Activated naive CD4-positive, alpha-beta T cell treated with anti-CD3 and anti-CD28 coated beads, Interleukin-2, amount 10 ng/mL, durations not matched to agents 5 hours and 36 hours (primary cell): ENCODE measurements around the gene GSTM5. TPM values are rescaled to one million over a fixed set of nuclear protein-coding genes. Genes with fewer than 3 reads are reported as not detected.

Source experiments
- total RNA-seq, 2 experiments: library from RNA; stranded (reverse); gene quantifications; one replicate each; pipeline ENCODE4 v1.2.3, GENCODE V29; 2021

Gene GSTM5
- not detected for total RNA-seq

DNA sequence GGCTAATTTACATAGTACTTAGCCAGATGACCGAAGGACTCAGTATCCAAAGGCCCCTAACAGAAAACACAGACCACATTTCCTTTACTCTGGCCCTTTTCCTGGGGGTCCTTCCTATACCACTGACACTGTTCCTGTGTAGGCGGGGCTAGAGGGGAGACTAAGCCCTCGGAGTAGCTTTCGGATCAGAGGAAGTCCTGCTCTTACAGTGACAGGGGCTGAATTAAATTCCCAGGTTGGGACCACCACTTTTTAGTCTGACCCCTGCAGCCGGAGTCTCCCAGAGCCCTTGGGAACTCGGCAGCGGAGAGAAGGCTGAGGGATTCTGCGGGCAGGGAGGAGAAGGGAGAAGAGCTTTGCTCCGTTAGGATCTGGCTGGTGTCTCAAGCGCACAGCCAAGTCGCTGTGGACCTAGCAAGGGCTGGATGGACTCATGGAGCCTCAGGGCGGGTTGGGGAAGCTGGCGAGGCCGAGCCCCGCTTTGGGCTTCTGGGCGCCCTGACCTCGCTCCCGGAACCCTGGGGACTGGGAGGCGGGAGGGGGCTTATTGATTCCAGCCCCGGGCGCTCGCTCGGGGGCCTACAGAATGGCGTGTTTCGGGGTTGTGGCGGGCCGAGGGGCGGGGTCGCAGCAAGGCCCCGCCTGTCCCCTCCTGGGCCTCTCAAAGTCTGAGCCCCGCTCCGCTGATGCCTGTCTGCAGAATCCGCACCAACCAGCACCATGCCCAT, at the start of gene GSTM5:
TSS of gene GSTM5 (plus strand) at position 659 of the 728 bp plus-strand sequence. CDS start at position 721, 62 bp downstream.

DNA sequence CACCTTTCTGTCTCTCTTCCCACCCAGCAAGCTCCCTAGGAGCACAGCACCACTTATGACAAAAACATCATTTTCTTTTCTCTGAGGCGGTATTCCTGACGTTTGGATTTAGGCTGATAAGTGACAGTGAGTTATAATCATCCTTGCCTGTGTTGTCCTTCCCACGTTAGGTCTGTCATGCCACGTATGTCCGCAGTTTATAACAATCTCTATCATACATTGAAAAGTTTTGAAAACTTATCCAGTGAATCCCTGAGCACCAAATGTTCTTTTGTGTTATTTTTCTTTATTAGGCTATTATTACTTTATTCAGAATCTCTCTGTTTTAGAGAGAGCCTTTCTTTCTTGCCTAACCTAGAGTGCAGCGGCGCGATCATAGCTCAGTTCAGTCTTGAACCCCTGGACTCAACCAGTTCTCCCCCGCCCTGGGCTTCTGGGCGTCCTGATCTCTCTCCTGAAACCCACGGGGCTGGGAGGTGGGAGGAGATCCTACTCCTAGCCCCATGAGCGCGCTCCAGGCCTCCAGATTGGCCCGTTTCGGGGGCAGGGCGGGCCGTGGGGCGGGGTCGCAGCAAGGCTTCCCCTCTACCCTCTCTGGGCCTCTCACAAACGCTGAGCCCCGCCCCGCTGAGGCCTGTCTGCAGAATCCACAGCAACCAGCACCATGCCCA, 44.5 kb upstream of the GSTM5 start, which contains the start of gene GSTM2:
TSS of gene GSTM2 (plus strand) at position 606 of the 671 bp plus-strand sequence. CDS start at position 665, 59 bp downstream.

DNA sequence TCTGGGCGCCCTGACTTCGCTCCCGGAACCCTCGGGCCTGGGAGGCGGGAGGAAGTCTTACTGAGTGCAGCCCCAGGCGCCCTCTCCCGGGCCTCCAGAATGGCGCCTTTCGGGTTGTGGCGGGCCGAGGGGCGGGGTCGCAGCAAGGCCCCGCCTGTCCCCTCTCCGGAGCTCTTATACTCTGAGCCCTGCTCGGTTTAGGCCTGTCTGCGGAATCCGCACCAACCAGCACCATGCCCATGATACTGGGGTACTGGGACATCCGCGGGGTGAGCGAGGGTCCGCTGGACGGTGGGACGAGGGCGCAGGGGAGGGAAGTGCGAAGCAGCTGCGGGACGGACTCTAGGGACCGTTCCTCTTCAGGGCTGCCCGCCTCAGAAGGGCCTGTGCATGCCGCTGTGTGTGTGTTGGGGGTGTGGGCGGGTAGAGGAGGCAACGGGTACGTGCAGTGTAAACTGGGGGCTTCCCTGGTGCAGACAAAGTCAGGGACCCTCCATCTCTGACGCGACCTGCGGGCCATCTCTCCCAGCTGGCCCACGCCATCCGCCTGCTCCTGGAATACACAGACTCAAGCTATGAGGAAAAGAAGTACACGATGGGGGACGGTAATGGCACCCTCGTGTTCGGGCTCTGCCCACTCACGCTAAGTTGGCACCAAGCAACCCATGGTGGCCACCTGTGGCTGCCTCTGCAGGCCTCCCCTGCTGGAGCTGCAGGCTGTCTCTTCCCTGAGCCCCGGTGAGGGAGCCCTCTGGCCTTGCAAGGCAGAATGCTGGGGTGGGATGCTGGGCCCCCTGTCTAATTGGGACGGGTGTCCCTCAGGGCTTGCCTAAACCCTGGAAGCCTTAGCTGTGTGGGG, 24.2 kb upstream of the GSTM5 start, which contains the start of gene GSTM1:
TSS of gene GSTM1 (plus strand) at position 177 of the 859 bp plus-strand sequence. CDS start at position 234, 57 bp downstream.

DNA sequence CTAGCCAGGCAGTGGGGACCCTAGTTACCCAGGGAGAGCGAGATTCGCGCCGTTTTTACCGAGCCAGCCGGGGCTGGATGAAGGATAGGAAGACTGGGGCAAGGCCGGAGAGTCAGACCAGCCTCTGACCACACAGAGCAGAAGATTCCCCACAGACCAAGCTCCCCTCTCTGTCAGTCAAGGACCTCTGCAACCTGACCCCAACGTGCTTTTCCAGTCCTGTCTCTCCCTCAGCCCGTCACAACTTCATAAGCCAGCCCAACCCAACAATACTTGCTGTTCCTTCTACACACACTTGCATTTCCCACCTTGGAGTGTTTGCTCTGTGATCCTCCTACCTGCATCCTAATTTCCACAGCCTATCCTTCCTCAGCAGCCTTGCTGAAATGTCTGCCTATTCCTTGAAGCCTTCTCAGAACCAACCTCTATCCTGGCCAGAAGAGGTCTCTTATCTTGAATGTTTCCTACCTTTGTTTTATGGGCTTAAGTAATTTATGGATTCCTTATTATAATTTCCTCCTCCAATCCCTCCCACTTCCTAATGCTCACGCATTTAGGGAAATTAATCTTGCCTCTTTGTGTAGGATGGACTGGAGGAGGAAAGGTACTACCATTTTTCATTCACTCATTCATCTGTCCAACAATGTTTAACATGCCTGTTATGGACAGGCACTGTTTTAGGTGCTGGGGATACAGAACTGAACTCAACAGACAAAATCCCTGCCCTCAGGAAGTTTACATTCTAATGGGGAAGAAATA, 28.7 kb downstream of the GSTM5 start, which contains the start of gene GSTM3:
TSS of gene GSTM3 (minus strand) at position 424 of the 759 bp plus-strand sequence. CDS start 751 bp downstream, outside the sequence.

DNA sequence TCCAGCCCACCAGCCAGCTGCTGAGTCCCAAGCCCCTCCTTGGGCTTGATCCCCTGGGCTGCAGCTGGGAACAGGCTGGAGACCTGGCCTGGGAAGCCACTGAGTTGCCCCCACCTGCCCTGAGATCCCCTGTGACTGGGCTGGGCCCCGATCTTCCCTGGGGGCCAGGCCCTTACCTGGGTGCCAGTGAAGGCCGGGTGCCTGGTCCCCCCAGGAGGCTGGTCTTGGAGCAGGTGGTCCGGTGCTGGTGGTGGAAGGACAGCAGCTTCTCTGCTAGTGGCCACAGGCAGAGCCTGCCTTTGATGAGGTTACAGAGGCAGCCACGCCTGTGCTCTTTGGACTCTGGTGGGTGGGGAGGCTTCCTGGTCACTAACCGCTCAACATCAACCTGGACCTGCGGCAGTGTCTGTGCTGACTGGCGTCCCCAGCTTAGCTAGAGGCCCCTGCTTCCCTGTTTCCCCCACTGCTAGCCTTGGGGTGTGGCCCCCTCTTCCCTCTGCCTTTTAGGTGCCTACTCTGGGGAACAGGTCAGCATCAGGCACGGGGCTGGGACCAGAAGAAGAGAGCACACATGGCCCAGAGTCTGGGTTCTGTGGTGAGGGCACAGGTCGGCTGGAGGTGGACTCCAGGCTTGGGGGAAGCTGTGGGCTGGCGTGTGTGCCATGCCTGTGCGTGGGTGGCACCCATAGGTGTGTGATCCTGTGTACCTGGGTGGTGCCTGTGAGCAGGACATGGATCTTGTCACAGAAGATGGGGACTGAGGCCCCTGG, 51.8 kb downstream of the GSTM5 start, which contains the start of gene EPS8L3:
TSS of gene EPS8L3 (minus strand) at position 278 of the 770 bp plus-strand sequence. CDS start 2,174 bp downstream, outside the sequence.

Other genes with a start within 250 kb of the GSTM5 start
- gene SYPL2, start 245.7 kb upstream of the GSTM5 start, total RNA-seq = not detected
- gene ATXN7L2, start 228.3 kb upstream of the GSTM5 start, total RNA-seq = 10 to 100 TPM; 10.7 to 12.7 TPM
- 10 to 100 TPM; 23.6 to 28.9 TPM for gene CYB561D1, start 218.2 kb upstream of the GSTM5 start, total RNA-seq
- 1 to 10 TPM; 7.0 to 7.3 TPM for gene AMIGO1, start 202.5 kb upstream of the GSTM5 start, total RNA-seq
- gene GPR61, start 172.4 kb upstream of the GSTM5 start, total RNA-seq = under 1 TPM; 0.29 to 0.50 TPM
- 1 to 10 TPM; 9.3 to 9.7 TPM for gene GNAI3, start 163.6 kb upstream of the GSTM5 start, total RNA-seq
- gene GNAT2, start 92.6 kb upstream of the GSTM5 start, total RNA-seq = not detected
- 100 to 1,000 TPM; 112 to 117 TPM for gene AMPD2, start 92.4 kb upstream of the GSTM5 start, total RNA-seq
- 10 to 100 TPM; 14.4 to 14.6 TPM for gene GSTM4, start 56.2 kb upstream of the GSTM5 start, total RNA-seq
- gene GSTM2, start 44.2 kb upstream of the GSTM5 start, total RNA-seq = 10 to 100 TPM; 20.9 to 22.6 TPM
- under 1 TPM in 1 of 2 experiments, not detected in 1; 0.24 TPM for gene GSTM1, start 24.4 kb upstream of the GSTM5 start, total RNA-seq
- gene GSTM3, start 28.8 kb downstream of the GSTM5 start, total RNA-seq = under 1 TPM; 0.31 to 0.71 TPM
- gene EPS8L3, start 51.7 kb downstream of the GSTM5 start, total RNA-seq = not detected
- 10 to 100 TPM; 23.0 to 23.4 TPM for gene CSF1, start 198.6 kb downstream of the GSTM5 start, total RNA-seq